Large intestine (tissue), 3 donors: ENCODE results near the gene TNP1. TPM values are rescaled to one million over a fixed set of nuclear protein-coding genes. Genes with fewer than 3 reads are reported as not detected.

ENCODE experiments used
- DNase-seq, 2 donors: peaks; one replicate each; pipeline versions ENCODE4 v3.0.0 to v3.0.0-alpha.2; 2013
- H3K27ac ChIP-seq: one replicate; pipeline ENCODE4 v1.5.1; 2013; ENCODE audit warnings: low read length
- H3K27me3 ChIP-seq: 2 replicates; pipeline ENCODE4 v1.6.1; 2013; ENCODE audit warnings: low read length; ENCODE audit not compliant: control insufficient read depth, insufficient read depth
- H3K36me3 ChIP-seq: 2 replicates; pipeline ENCODE4 v1.6.1; 2013; ENCODE audit warnings: low read length; ENCODE audit not compliant: control insufficient read depth, insufficient read depth
- H3K4me1 ChIP-seq: one replicate; pipeline ENCODE4 v1.6.1; 2013; ENCODE audit warnings: low read length; ENCODE audit not compliant: control insufficient read depth, insufficient read depth
- H3K4me3 ChIP-seq: one replicate; pipeline ENCODE4 v1.5.1; 2013; ENCODE audit warnings: low read length
- H3K9me3 ChIP-seq: one replicate; pipeline ENCODE4 v1.6.1; 2013; ENCODE audit warnings: mild to moderate bottlenecking, low read depth, low read length, moderate library complexity; ENCODE audit not compliant: control insufficient read depth
- WGBS: methylation state at CpG from one replicate; pipeline ENCODE4 v1.1.5; 2013; ENCODE audit warnings: low lambda C conversion rate; ENCODE audit not compliant: insufficient coverage; 5-methylcytosine and 5-hydroxymethylcytosine counted together
- polyA plus RNA-seq: library from polyadenylated mRNA; unstranded; fragments of 120-200 nt; gene quantifications from one replicate; pipeline ENCODE4 v1.2.1, GENCODE V29; 2013

TNP1 gene
- polyA plus RNA-seq, 1 donor, result not detected

- Histone ChIP-seq H3K4me3 (no peak overlapping the region), H3K36me3 (no peaks in the 10 kb centered on the region), H3K27me3 (peaks cover 6% of the 10 kb centered on the region), H3K4me1 (no peaks in the 10 kb centered on the region), H3K27ac (no peak overlapping the region), H3K9me3 (no peaks in the 10 kb centered on the region)
- no CpG with 5 or more reads among the region's 3 CpGs for WGBS
- DNase-seq, result no peak
These were observed 39.2 kb downstream of the TNP1 start for GRCh38 chr2:216820709-216821108.

- H3K9me3 ChIP-seq, result no peaks in the 10 kb centered on the region
- no peak overlapping the region for H3K27ac ChIP-seq
- WGBS, result no CpG with 5 or more reads among the region's 8 CpGs
- peaks cover 6% of the 10 kb centered on the region for H3K27me3 ChIP-seq
- no peak for DNase-seq
- H3K36me3 ChIP-seq, result no peaks in the 10 kb centered on the region
- H3K4me1 ChIP-seq, result no peaks in the 10 kb centered on the region
- H3K4me3 ChIP-seq, result no peak overlapping the region
These were observed 40.1 kb downstream of the TNP1 start for GRCh38 chr2:216819766-216820165.

- H3K27ac ChIP-seq, result no peak overlapping the region
- DNase-seq, result no peak
These were observed 40.8 kb downstream of the TNP1 start for GRCh38 chr2:216819055-216819454.

GRCh38 chr2:216810399-216811160 lies 49.3 kb downstream of the TNP1 start:
- no peaks in the 10 kb centered on the region for H3K4me1 ChIP-seq
- no peaks in the 10 kb centered on the region for H3K9me3 ChIP-seq
- H3K36me3 ChIP-seq, result no peaks in the 10 kb centered on the region
- no peak for DNase-seq
- no peaks in the 10 kb centered on the region for H3K27me3 ChIP-seq
- WGBS, result no CpG with 5 or more reads among the region's 30 CpGs
- H3K4me3 ChIP-seq, result no peak overlapping the region
- H3K27ac ChIP-seq, result no peak overlapping the region

More at GRCh38 chr2:216819055-216819454, 40.8 kb downstream of the TNP1 start:
- no CpG with 5 or more reads among the region's 3 CpGs for WGBS
- Histone ChIP-seq H3K27me3 (peaks cover 6% of the 10 kb centered on the region), H3K4me1 (no peaks in the 10 kb centered on the region), H3K4me3 (no peak overlapping the region), H3K36me3 (no peaks in the 10 kb centered on the region), H3K9me3 (no peaks in the 10 kb centered on the region)

Other genes starting within 250 kb of the TNP1 start
- 242 TPM for gene IGFBP2, start 226.6 kb downstream of the TNP1 start, polyA plus RNA-seq
- 58.4 TPM for gene IGFBP5, start 164.5 kb downstream of the TNP1 start, polyA plus RNA-seq